CD4-positive, alpha-beta T cell treated with Interleukin-4 for 4 hours (primary cell): ENCODE data around the gene NRXN3.

Experiments
- DNase-seq: peaks from one replicate; pipeline ENCODE4 v3.0.0-alpha.2; 2020

NRXN3 gene

GRCh38 chr14:79186523-79186922 lies 1016.4 kb downstream of the NRXN3 start:
- DNase-seq: no peak

GRCh38 chr14:79193689-79194477 lies 1023.7 kb downstream of the NRXN3 start:
- no peak for DNase-seq

GRCh38 chr14:79196216-79196615 lies 1026.0 kb downstream of the NRXN3 start:
- no peak for DNase-seq

GRCh38 chr14:79197516-79197915 lies 1027.3 kb downstream of the NRXN3 start:
- no peak for DNase-seq

GRCh38 chr14:79199217-79199616 lies 1029.0 kb downstream of the NRXN3 start:
- DNase-seq: no peak

- DNase-seq: no peak
Observed at GRCh38 chr14:79201564-79202207, 1031.5 kb downstream of the NRXN3 start.

- DNase-seq: no peak
Observed at GRCh38 chr14:79204591-79204990, 1034.4 kb downstream of the NRXN3 start.

GRCh38 chr14:79209418-79209817 lies 1039.2 kb downstream of the NRXN3 start:
- no peak for DNase-seq

GRCh38 chr14:79225815-79226214 lies 1055.6 kb downstream of the NRXN3 start:
- no peak for DNase-seq

- DNase-seq: no peak
Observed at GRCh38 chr14:79229383-79229909, 1059.3 kb downstream of the NRXN3 start.

GRCh38 chr14:79242666-79243065 lies 1072.5 kb downstream of the NRXN3 start:
- DNase-seq: no peak

- no peak for DNase-seq
Observed at GRCh38 chr14:79246173-79246572, 1076.0 kb downstream of the NRXN3 start.

- DNase-seq: no peak
Observed at GRCh38 chr14:79248126-79248525, 1078.0 kb downstream of the NRXN3 start.

- no peak for DNase-seq
Observed at GRCh38 chr14:79248771-79249170, 1078.6 kb downstream of the NRXN3 start.

- DNase-seq: no peak
Observed at GRCh38 chr14:79251278-79251677, 1081.1 kb downstream of the NRXN3 start.

- no peak for DNase-seq
Observed at GRCh38 chr14:79253576-79253975, 1083.4 kb downstream of the NRXN3 start.

- no peak for DNase-seq
Observed at GRCh38 chr14:79254069-79254775, 1084.0 kb downstream of the NRXN3 start.

- DNase-seq: no peak
Observed at GRCh38 chr14:79256380-79256779, 1086.2 kb downstream of the NRXN3 start.

GRCh38 chr14:79260406-79260805 lies 1090.2 kb downstream of the NRXN3 start:
- DNase-seq: no peak

GRCh38 chr14:79265366-79265946 lies 1095.3 kb downstream of the NRXN3 start:
- no peak for DNase-seq

GRCh38 chr14:79270361-79270760 lies 1100.2 kb downstream of the NRXN3 start:
- no peak for DNase-seq

- DNase-seq: no peak
Observed at GRCh38 chr14:79271122-79271521, 1100.9 kb downstream of the NRXN3 start.

- no peak for DNase-seq
Observed at GRCh38 chr14:79274641-79275291, 1104.6 kb downstream of the NRXN3 start.
